Stimulated activated CD4-positive, alpha-beta T cell treated with anti-CD3 and anti-CD28 coated beads, Interleukin-2, amount 100 ng/mL, for 24 hours (primary cell): ENCODE results near the gene CBX2.

ENCODE experiments used
- DNase-seq, 2 donors: peaks; one replicate each; pipeline ENCODE4 v3.0.0-alpha.2; 2020

CBX2 gene

DNA sequence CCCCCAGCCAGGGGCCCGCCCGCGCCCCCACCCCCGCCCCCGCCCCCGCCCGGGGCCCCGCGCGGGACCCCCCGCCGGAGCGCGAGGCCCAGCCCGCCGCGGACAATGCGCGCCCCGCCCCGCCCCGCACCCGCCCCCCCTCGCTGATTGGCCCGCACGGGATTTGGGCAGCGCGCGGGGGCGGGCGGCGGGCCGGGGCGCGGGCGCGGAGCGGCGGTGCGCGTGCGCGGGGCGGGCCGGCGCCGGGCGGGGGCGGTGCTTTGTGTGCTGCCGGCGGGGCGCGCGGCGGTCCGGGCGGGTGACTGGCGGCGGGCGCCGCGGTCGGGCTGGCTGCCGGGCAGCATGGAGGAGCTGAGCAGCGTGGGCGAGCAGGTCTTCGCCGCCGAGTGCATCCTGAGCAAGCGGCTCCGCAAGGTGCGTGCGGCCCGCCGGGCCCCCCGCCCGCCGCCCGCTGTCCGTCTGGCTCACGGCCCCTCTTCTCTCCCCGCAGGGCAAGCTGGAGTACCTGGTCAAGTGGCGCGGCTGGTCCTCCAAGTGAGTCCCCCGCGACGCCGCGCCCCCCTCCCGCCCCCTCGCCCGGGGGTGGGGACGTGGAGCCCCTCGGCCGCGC lies at the start of gene CBX2:
CBX2 (plus strand) TSS at position 255 of the 610 bp plus-strand sequence; CDS start at position 343, 88 bp downstream.
- DNase-seq: peak; percentile 84 to 88

DNA sequence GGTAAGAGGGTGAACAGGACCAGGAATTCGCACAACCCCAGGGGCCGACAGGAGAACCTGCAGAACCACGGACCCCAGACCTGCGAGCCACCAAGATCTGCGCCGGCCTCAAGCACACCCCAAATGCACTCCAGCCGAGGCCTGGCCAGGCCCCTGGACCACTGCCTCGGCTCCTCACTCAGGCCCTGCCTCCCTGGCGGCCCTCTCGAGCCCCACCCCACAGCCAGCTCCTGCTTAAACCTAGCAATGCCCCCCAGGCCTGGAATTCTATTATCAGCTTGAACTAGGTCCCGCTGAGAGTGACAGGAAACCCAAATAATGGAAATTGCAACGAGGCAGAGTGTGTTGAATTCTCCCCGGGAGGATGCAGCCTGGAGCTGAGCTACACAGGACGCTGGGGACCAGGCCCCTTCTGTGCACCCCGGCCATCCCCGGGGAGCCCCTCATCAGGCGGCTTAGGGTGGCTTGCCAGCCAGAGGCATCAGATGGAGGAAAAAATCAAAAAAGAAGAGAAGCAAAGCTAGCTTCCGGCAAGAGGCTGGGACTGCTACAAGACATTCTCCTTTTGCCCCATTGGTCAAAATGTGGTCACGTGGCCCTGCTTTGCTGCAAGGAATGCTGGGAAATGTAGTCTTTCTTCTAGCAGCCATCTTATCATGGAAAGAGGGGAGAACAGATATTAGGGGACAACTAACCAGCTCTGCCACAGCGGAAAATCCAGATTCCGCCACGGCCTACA lies 49.6 kb upstream of the CBX2 start:
- DNase-seq: peak; percentile 80 to 82

DNA sequence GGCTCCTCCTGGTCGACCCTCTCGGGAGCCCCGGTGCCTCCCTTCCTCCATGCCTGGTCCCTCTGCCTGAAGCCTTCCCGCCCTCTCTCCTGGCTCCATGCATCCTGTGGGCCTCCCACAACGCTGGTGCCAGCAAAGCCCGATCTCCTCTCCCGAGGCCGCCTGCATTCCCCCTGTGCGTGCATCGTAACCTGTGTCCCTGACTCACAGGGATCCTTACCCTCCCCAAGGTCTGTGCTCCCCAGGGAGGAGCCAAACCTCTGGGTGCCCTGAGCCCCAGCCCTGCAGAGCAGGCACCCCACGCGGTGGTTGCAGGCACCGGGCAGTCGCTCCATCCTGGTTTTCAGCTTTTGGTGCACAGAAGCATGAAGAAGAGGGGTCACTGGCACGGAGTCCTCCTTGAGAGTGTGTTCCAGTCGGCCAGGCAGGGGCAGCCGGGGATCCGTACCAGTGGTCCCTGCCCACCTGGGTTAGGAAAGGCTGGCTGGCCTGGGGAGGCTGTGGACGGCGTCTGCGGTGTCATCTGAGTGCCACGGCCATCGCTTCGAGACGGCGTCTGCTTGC lies 49.0 kb upstream of the CBX2 start:
- no peak for DNase-seq

DNA sequence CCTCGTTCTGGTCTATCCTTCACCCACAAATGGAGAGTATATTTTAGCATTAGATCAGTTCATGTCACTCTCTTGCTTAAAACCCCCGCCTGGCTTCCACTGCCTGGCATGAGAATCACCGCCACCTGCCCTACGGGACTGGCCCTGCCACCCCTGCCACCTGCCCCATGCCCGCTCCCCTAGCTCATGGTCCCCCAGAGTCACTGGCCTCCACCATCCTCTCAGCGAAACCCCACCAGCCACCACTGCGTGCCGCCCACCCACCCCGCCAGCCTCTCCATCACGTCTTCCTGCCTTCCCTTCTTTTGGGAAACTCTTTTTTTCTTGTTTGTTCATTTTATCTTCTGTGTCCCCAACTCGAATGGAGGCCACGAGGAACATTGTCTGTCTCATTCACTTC lies 48.2 kb upstream of the CBX2 start:
- no peak for DNase-seq

DNA sequence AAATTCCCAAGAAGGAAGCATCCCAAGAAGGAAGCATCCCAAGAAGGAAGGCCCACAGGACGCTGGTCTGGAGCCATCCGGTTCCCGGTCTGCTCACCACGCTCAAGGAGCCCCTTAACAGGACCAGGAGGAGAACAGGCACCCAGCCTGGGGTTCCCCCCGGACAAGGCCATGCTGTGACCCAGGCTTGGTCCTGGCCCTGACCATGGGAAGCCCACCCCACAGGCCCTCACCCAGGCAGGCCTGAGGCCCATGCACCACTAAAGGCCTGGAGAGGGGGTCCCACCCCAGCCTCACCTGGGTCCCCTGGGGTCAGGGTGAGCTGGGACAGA lies 47.5 kb upstream of the CBX2 start:
- DNase-seq: no peak

DNA sequence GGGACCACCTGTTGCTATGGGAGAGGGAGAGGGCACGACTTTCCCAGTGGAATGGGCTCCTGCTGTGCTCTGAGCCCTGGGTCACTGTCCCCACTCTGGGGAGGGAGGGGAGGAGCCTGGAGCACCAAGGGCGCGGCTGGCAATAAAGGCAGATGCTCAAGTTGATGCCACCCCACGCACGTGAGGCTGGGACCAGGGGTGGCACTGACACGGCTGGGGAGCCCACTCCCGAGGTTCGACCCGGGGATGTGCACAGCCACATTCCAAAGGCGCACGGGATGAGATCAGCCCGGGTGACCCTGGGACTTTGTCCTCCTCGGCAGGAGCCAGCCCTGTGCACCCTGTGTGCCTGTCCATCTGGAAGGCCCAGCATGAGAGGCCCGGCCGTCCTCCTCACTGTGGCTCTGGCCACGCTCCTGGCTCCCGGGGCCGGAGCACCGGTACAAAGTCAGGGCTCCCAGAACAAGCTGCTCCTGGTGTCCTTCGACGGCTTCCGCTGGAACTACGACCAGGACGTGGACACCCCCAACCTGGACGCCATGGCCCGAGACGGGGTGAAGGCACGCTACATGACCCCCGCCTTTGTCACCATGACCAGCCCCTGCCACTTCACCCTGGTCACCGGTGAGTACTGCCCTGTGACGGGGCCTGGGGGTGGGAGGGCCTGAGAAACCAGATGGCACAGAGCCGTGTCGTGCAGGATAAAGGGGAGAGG lies 47.0 kb upstream of the CBX2 start, which contains the start of gene ENPP7:
ENPP7 (plus strand) TSS at position 175 of the 715 bp plus-strand sequence; CDS start at position 372, 197 bp downstream.
- DNase-seq: no peak

DNA sequence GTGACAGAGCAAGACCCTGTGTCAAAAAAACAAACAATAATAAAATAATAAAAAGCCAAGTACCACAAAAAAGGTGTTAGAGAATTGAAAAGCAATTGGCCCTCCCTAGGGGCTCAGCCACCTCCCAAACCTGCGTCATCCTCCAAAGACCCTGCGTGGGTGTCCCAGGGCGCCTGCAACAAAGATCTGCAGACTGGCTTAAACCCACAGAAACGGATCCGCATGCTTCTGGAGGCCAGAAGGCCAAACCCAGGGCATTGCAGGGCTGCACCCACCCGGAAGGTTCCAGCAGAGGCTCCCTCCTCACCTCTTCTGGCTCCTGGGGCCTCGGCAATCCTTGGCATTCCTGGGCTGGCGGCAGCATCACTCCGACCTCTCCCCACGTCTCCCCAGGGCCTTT lies 45.7 kb upstream of the CBX2 start:
- no peak for DNase-seq

DNA sequence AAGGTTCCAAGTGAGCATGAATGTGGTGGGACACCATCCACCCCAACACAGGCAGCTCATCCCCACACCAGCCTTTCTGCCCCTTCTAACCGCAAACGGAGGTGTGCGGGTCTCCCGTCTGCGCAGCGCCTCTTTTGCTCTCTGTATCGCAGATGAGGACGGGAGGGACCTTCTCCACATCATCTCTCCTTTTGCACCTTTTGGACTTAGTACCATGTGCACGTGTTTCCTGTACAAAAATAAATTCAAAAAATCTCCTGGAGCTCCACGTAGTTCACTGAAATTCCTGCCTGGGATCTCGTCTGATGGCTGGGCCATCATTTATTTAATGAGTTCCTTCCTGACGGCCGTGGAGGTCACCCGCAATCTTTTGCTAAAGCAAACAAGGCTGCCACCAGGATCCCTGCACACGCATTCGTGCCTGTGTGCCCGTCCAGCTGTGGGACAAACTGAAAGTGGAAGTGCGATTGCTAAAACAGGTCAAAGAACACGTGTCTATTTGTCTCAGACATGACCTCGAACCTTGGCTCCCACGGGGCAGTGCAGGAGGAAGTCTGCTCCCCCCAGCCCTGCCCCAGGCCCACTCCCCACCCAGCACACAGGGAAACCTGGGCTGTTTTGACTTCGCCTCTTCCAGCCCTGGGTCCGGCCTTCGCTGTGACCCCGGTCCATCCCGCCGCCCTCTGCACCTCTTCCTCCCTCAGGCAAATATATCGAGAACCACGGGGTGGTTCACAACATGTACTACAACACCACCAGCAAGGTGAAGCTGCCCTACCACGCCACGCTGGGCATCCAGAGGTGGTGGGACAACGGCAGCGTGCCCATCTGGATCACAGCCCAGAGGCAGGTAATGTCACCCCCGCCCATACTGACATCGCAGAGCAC lies 44.9 kb upstream of the CBX2 start:
- no peak for DNase-seq

DNA sequence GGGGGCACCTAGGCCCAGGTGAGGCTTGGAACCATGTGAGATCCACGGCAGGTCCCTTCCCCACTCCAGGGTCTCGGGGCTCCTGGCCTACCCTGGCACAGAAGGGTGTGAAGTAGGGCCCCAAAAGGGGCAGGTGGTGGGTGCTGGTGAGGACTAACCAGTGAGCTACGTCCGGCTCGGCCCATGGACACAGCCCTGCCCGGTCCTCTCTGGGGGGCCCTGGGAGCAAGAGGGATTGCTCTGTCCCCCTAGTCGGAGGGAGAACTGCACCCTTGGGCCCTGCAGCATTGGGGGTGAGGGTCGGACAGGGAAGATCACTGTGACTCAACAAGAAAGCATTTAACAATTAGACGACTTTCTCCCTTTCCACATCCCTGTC lies 44.3 kb upstream of the CBX2 start:
- DNase-seq: no peak

DNA sequence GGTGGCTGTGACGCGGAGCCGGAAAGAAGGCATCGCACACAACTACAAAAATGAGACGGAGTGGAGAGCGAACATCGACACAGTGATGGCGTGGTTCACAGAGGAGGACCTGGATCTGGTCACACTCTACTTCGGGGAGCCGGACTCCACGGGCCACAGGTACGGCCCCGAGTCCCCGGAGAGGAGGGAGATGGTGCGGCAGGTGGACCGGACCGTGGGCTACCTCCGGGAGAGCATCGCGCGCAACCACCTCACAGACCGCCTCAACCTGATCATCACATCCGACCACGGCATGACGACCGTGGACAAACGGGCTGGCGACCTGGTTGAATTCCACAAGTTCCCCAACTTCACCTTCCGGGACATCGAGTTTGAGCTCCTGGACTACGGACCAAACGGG lies 42.9 kb upstream of the CBX2 start:
- DNase-seq: no peak

DNA sequence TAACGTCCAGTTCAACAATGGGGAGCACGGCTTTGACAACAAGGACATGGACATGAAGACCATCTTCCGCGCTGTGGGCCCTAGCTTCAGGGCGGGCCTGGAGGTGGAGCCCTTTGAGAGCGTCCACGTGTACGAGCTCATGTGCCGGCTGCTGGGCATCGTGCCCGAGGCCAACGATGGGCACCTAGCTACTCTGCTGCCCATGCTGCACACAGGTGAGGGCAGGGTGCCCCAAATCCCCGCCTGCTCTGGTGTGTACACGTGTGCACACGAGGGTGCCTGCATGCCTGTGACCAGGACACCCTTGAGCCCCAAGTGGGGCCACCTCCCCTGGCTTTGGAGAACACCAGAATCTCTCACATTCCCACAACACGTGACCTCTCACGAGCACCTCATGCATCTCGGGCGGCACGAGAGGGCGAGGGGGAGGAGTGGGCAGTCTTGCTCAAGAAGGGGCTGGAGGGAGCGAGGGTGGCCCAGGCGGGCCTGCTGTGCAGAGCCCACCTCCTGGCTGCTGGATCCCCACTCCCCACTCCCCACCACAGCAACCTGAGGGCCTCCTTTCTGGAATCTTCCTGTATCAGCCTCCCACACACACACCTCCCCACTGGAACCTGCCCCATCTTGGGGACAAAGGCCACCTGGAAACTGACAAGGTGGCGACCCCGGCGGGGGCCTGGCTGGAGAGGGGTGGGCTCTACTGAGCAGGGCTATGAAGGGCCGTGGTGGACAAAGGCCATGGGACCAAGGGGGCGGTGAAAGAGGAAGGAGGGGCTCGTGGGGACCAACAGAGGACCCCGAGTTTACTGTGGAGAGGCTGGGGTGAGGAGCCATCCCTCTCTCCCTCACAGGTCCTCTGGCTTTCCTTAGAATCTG lies 40.7 kb upstream of the CBX2 start:
- DNase-seq: no peak

DNA sequence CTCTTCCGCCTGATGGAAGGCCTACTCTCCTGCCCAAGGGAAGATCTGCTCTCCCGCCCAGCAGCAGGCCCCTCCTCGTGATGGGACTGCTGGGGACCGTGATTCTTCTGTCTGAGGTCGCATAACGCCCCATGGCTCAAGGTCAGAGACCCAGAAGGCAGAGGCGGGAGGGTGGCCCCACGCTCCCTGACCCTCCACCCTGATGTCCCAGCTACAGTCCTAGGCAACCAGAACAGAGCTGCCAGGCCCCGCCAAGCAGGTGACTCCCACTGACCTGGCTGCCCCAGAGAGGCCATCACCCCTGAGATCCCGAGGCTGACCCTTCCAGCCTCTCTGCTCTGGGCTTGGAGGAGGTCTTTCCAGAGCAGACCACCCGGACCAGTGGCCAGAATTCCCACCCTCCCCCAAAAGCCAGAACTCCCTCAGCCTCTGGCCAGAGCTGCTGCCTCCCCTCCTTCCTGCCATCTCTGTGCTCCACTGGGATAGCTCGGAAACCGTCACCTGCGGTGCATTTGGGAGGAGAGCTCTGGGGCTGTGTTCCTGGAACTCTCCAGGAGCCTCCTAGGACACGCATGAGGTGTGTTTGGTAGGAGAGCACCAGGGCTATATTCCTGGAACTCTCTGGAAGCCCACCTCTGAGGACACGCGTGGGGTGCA lies 39.9 kb upstream of the CBX2 start:
- no peak for DNase-seq

DNA sequence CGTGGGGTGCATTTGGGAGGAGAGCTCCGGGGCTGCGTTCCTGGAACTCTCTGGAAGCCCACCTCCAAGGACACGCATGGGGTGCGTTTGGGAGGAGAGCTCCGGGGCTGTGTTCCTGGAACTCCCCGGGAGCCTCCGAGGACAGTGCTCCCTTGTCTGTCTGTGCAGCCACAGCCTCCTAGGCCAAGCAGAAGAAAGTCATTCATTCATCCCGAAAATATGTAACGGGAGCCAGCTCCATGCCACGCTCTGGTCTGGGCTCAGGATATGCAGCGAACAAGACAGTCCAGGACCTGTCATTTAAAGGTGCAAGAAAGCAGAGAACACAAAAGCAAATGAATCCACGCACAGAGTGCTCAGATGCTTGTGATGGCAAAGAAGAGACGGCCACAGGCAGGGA lies 39.3 kb upstream of the CBX2 start:
- DNase-seq: no peak

DNA sequence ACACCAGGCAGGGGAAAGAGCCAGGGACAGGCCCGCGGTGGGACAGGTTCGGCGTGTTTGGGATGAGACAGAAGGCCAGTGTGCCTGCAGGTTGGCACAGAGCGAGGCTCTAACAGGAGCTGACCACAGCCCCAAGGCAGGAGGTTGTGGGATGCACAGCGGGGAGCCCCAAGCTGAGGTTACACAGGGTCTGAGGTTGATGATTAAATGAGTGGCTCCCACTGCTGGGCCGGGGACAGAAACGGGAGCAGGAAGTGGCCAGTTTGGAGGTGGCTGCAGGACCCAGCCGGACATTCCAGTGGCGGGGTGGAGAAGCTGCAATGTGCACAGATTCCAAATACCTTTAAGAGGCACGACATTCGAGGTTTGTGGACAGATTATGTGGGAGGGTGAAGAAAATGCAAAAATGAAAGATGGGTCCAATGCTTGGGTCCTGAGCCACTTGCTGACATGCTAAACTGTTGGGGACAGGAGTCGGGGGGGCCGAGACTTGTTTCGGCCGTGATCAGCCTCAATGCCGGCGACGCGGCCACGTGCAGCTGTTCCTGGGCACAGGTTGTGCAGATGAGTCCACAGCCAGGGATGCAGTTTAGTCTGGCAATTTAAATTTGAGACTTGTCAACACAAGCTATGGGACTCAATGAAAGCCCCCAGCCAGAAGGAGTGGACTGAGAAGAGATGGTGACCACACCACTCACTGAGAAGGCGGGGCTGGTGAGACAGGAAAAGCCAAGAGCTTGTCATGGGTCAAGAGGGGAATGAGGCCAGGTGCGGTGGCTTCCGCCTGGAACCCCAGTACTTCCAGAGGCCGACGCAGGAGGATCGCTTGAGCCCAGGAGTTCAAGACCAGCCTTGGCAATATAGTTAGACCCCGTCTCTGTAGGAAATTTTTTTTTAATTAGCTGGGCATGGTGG lies 38.5 kb upstream of the CBX2 start:
- no peak for DNase-seq

DNA sequence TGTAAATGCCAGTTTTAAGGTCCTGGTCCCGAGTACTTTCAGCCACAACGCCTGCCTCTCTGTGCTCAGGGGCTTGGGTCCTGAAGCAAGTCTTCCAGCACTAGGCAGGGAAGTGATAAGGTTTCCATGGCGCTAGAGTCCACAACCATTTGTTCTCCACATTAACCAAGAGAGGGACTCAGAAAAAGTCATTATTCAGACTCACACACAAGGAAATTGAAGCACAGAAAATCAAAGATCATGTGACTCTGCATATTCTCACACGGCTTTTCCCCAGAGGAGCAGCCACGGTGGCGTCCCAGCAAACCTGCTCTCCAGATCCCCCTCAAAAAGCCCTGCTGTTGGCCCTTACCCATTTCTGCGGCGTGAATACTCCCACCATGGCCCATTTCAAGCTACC lies 37.5 kb upstream of the CBX2 start:
- DNase-seq: no peak

DNA sequence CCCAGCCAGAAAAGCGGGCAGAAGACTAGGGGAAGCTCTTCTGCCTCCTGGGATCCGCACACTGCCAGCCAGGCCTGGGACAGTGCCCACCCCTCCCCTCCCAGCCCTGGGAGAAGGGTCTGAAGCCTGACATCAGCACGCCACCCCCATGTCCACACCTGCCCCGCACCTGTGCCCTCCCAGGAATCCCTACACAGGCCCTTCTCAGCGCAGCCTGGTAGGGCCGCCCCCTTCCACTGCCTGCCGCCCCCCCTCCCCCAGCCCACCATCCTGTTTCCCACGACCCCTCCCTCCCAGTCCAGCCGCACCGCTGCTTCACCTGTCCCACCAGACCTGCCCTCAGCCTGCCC lies 36.6 kb upstream of the CBX2 start:
- DNase-seq: no peak

DNA sequence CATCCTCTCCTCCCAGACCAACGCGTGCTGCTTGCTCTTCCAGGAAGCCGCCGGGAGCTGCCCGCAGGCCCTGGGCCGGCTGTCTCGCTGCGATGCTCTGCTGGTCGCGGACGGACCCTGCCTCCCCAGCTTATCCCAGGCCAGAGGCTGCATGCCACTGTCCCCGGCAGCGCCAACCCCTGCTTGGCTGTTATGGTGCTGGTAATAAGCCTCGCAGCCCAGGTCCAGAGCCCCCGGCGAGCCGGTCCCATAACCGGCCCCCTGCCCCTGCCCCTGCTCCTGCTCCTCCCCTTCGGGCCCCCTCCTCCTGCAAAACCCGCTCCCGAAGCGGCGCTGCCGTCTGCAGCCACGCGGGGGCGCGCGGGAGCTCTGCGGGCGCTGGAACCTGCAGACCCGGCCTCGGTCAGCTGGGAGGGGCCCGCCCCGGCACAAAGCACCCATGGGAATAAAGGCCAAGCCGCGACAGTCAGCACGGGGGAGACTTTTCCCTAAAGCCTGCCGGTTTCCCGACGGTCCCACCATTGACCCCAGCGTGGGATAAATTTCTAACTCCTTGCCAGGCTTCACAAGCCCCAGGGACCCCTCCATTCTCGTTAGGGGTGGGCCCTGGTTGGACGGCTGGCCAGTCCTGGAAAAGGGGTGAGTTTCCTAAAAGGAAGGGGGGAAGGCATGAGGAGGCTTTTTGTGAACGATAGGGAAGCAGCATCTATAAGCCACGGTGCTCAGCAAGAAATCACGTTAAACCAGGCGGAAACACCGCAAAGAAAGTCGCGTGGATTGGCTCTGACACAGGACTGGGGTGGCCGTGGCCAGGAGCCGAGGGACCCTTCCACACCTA lies 36.0 kb upstream of the CBX2 start:
- peak; percentile 78 to 80 for DNase-seq

DNA sequence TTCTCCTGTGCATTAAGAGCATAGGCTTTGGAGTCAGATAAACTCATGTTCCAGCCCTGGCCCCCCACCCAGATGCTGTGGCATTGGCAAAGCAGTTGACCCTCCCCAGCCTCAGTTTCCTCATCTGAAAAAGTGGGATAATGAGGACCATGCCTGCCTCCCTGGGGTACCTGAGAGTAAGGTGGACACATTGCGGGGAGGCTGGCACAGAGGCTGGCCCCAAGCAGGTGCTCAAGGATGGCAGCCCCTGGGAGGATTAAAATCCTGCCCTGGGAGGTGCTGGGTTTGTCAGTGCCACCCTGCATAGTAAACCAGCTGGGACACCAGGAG lies 35.4 kb upstream of the CBX2 start:
- no peak for DNase-seq

DNA sequence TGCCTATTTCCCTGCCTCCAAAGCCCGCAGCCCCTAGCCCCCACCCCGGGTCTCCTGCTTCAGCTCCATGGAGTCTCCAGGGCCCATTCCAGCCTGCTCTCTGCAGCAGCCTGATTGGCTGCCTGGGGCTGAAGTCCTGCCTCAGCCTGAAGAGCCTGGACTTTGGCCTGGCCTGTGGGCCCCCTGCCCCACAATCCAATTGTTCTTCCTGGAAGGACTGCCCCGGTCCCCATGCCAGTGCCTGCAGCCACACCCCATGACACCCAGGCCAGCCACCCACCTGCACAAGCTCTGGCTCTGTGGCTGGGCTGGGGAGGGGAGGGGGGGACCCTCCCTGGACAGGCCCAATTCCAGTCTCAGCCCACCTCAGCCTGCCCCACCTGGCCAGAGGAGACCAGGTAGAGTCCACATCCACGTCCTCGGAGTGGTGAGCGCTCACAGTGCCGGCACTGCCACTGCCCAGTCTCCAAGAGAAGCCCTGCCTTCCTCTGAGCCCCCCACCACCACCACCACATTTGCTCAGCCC lies 34.9 kb upstream of the CBX2 start:
- no peak for DNase-seq
